ENCODE results near the gene GAB3.

GRCh38 chrX:154655346-154655745 is 95.5 kb downstream of the GAB3 start:
- TF ChIP-seq CTCF (IDR thresholded peaks at IDR 0.05) (no peak), POLR2A (IDR thresholded peaks at IDR 0.05) (no peak)

All from body of pancreas (tissue), 4 donors.